SK-N-SH (cell line): ENCODE results near the gene MAD2L2. TPM values are rescaled to one million over a fixed set of nuclear protein-coding genes. Genes with fewer than 3 reads are reported as not detected.

Experiments
- CTCF ChIA-PET: fragments of 300-600, 350-600 bp; formaldehyde crosslinking; extraction: SDS; loops from one replicate; lab custom pipeline; 2021; lab: Yijun Ruan, JAX
- POLR2A ChIA-PET: fragments of 350-600 bp; sonication (Branson Sonifier 250); formaldehyde crosslinking; extraction: SDS; loops from one replicate; lab custom pipeline; 2020; ENCODE audit warnings: antibody characterized with exemption, inconsistent platforms; lab: Yijun Ruan, JAX
- DNase-seq: peaks from one replicate; pipeline ENCODE4 v3.0.0; 2012
- H2AFZ ChIP-seq: fragments of 200-600 bp; sonication (generic); 2 replicates; pipeline ENCODE4 v1.8.1; 2016; ENCODE audit warnings: antibody characterized with exemption, mild to moderate bottlenecking, low read depth
- H3F3A ChIP-seq: fragments of 200-600 bp; sonication (generic); replicated peaks from 2 replicates; pipeline ENCODE3; 2016; ENCODE audit warnings: antibody characterized with exemption, mild to moderate bottlenecking; ENCODE audit not compliant: insufficient read depth
- H3K27ac ChIP-seq, 2 experiments: fragments of 200-500 bp in 1 of 2; fragments of 200-600 bp in 1 of 2; sonication (Bioruptor generic) in 1 of 2; sonication (generic), shearing (Covaris generic) in 1 of 2; 2 replicates each; pipeline versions ENCODE4 v1.5.1 to v1.6.1; 2014 to 2016; ENCODE audit warnings: low read depth in 2 of 2, inconsistent platforms in 1 of 2, low read length in 1 of 2, mild to moderate bottlenecking in 1 of 2, mixed read lengths in 1 of 2
- H3K27me3 ChIP-seq: fragments of 200-600 bp; sonication (generic), shearing (Covaris generic); 2 replicates; pipeline ENCODE4 v1.6.1; 2016; ENCODE audit warnings: mixed run types; ENCODE audit not compliant: insufficient read depth
- H3K36me3 ChIP-seq, 2 experiments: fragments of 200-500 bp in 1 of 2; fragments of 200-600 bp in 1 of 2; sonication (Bioruptor generic) in 1 of 2; sonication (generic) in 1 of 2; replicated peaks in 1 of 2; 2 replicates each; pipeline versions ENCODE3 to v1.5.1; 2014 to 2016; ENCODE audit warnings: low read length in 1 of 2, mild to moderate bottlenecking in 1 of 2; ENCODE audit not compliant: insufficient read depth in 2 of 2, control insufficient read depth in 1 of 2
- H3K4me1 ChIP-seq, 2 experiments: fragments of 200-500 bp in 1 of 2; fragments of 200-600 bp in 1 of 2; sonication (Bioruptor generic) in 1 of 2; sonication (generic), shearing (Covaris generic) in 1 of 2; 2 replicates each; pipeline versions ENCODE4 v1.5.1 to v1.6.1; 2014 to 2016; ENCODE audit warnings: low read depth in 1 of 2, low read length in 1 of 2, mixed run types in 1 of 2; ENCODE audit not compliant: insufficient read depth in 2 of 2, control insufficient read depth in 1 of 2
- H3K4me2 ChIP-seq: fragments of 200-600 bp; sonication (generic), shearing (Covaris generic); 2 replicates; pipeline ENCODE4 v1.6.1; 2017; ENCODE audit warnings: mixed run types
- H3K4me3 ChIP-seq, 2 experiments: fragments of 200-500 bp in 1 of 2; fragments of 200-600 bp in 1 of 2; sonication (Bioruptor generic) in 1 of 2; sonication (generic), shearing (Covaris generic) in 1 of 2; 2 replicates each; pipeline versions ENCODE4 v1.5.1 to v1.8.1; 2014 to 2016; ENCODE audit warnings: low read depth in 2 of 2, inconsistent platforms in 1 of 2, low read length in 1 of 2, mild to moderate bottlenecking in 1 of 2, mixed read lengths in 1 of 2, moderate library complexity in 1 of 2
- H3K79me2 ChIP-seq: fragments of 200-600 bp; sonication (generic); 2 replicates; pipeline ENCODE4 v1.8.1; 2017; ENCODE audit warnings: mild to moderate bottlenecking; ENCODE audit not compliant: insufficient read depth
- H3K9ac ChIP-seq: fragments of 200-600 bp; sonication (generic); 2 replicates; pipeline ENCODE4 v1.6.1; 2017; ENCODE audit warnings: mixed run types
- H3K9me2 ChIP-seq: fragments of 200-600 bp; sonication (generic); 2 replicates; pipeline ENCODE4 v1.6.1; 2017; ENCODE audit warnings: mixed run types
- H3K9me3 ChIP-seq: fragments of 200-600 bp; sonication (generic); 2 replicates; pipeline ENCODE4 v1.6.1; 2017; ENCODE audit warnings: mixed run types, mild to moderate bottlenecking, moderate library complexity
- H4K20me1 ChIP-seq: fragments of 200-600 bp; sonication (generic); 2 replicates; pipeline ENCODE4 v1.6.1; 2017; ENCODE audit warnings: mild to moderate bottlenecking, mixed run types; ENCODE audit not compliant: insufficient read depth
- FOSL2 ChIP-seq: IDR thresholded peaks from 2 replicates; pipeline ENCODE4 v1.4.0; 2012; ENCODE audit warnings: low read depth, mild to moderate bottlenecking, moderate library complexity, borderline replicate concordance
- FOXM1 ChIP-seq: IDR thresholded peaks from 2 replicates; pipeline ENCODE4 v1.4.0; 2012; ENCODE audit warnings: low read depth, mild to moderate bottlenecking
- GATA2 ChIP-seq: sonication (generic); formaldehyde crosslinking; IDR thresholded peaks from 2 replicates; pipeline ENCODE4 v1.5.0; 2020; ENCODE audit warnings: mild to moderate bottlenecking, missing genetic modification reagents
- MEF2A ChIP-seq: IDR thresholded peaks from 2 replicates; pipeline ENCODE4 v1.4.0; 2012; ENCODE audit warnings: low read depth, borderline replicate concordance
- MXI1 ChIP-seq: IDR thresholded peaks from 2 replicates; pipeline ENCODE4 v1.6.1; 2012; ENCODE audit warnings: mild to moderate bottlenecking, low read depth, low read length, improper control_type of control experiment
- NFIC ChIP-seq: IDR thresholded peaks from 2 replicates; pipeline ENCODE4 v1.4.0; 2012; ENCODE audit warnings: borderline replicate concordance
- RAD21 ChIP-seq: IDR thresholded peaks from 2 replicates; pipeline ENCODE4 v1.6.1; 2012; ENCODE audit warnings: mild to moderate bottlenecking, low read length
- RCOR1 ChIP-seq: fragments of 150-350 bp; IDR thresholded peaks from 2 replicates; pipeline ENCODE4 v1.6.1; 2017; ENCODE audit warnings: antibody characterized with exemption, low read length
- SIN3A ChIP-seq: IDR thresholded peaks from 2 replicates; pipeline ENCODE4 v1.6.1; 2012; ENCODE audit warnings: low read depth, mild to moderate bottlenecking, low read length, moderate library complexity, borderline replicate concordance
- TCF12 ChIP-seq: IDR thresholded peaks from 2 replicates; pipeline ENCODE4 v1.4.0; 2012
- TEAD4 ChIP-seq: IDR thresholded peaks from 2 replicates; pipeline ENCODE4 v1.4.0; 2012; ENCODE audit warnings: mild to moderate bottlenecking, borderline replicate concordance; ENCODE audit not compliant: insufficient read depth
- YY1 ChIP-seq: IDR thresholded peaks from 2 replicates; pipeline ENCODE4 v1.4.0; 2012; ENCODE audit warnings: low read depth, mild to moderate bottlenecking
- WGBS: methylation state at CpG from one replicate; pipeline ENCODE4 v1.1.6; 2017; ENCODE audit warnings: low lambda C conversion rate; 5-methylcytosine and 5-hydroxymethylcytosine counted together
- polyA plus RNA-seq, 3 experiments: library from polyadenylated mRNA; depleted of rRNA; stranded (reverse); fragments of >200 nt; gene quantifications; 2 replicates each; pipeline ENCODE4 v1.2.3, GENCODE V29; 2012
- TF ChIP-seq, protein P1 (sequence below): IDR thresholded peaks from 2 replicates; pipeline ENCODE4 v1.4.0; 2012; ENCODE audit warnings: low read depth, borderline replicate concordance
- TF ChIP-seq, protein P2 (sequence below): fragments of 200-600 bp; sonication (generic); IDR thresholded peaks from 2 replicates; pipeline ENCODE4 v1.6.1; 2017; ENCODE audit warnings: antibody characterized with exemption, mild to moderate bottlenecking, moderate library complexity
- TF ChIP-seq, protein P3 (sequence below): fragments of 150-350 bp; IDR thresholded peaks from 2 replicates; pipeline ENCODE4 v1.6.1; 2016; ENCODE audit warnings: mild to moderate bottlenecking, low read depth, low read length
- TF ChIP-seq, protein P4 (sequence below): fragments of 150-350 bp; IDR thresholded peaks from 2 replicates; pipeline ENCODE4 v1.6.1; 2017; ENCODE audit warnings: antibody characterized with exemption, low read length, low read depth, borderline replicate concordance
- TF ChIP-seq, protein P5 (sequence below): IDR thresholded peaks from 2 replicates; pipeline ENCODE4; 2012
- TF ChIP-seq, protein P6 (sequence below): IDR thresholded peaks from 2 replicates; pipeline ENCODE4 v1.4.0; 2012; ENCODE audit warnings: low read depth

Gene MAD2L2
- polyA plus RNA-seq, 1 of the 3 experiments (the other 2 are of a cell fraction): 94.0 TPM

DNA sequence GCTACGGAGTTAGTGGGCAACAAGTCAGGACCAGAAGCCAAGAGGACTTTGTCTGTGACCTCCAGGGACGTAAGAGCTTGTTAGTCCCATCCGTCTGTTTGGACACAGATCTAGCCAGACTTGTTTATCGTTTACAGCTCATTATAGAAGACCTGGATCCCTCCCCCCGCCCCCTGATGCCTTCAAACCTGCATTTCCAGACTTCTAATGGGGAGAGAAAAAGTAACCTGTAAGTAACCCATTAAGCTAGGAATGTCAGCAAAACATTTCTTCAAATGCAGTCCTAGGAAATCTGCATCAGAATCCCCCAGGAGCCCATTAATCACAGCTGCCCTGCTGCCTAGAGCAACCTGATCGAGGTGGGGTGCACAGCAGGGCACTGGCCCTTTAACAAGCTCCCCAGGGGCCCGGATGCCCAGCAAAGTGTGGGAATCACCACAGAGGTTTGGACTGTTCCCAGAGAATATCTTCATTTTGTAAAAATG, 1.4 kb upstream of the MAD2L2 start:
- Histone ChIP-seq H3K79me2 (peaks cover 18% of the 10 kb centered on the region; the same call in 1 of the 2 replicates), H3K4me3 (no peak overlapping the region), H3K9me3 (no peaks in the 10 kb centered on the region), H3F3A (peaks cover 6% of the 10 kb centered on the region), H3K36me3 (peaks cover 0 to 6% of the 10 kb centered on the region in 2 experiments), H4K20me1 (no peaks in the 10 kb centered on the region), H3K27ac (no peak overlapping the region), H3K4me1 (peaks cover 10 to 16% of the 10 kb centered on the region in 2 experiments; a peak in 2 of 4 replicates), H3K9ac (no peak overlapping the region), H2AFZ (peak overlapping the region; percentile 89; the same call in 1 of the 2 replicates), H3K4me2 (no peak overlapping the region), H3K27me3 (no peaks in the 10 kb centered on the region), H3K9me2 (no peaks in the 10 kb centered on the region)
- WGBS: 75% methylated on average over 6 of the region's 7 CpGs
- DNase-seq: no peak
- CTCF ChIA-PET: interaction anchor here (0.8 to 7.5 kb wide), 9 partner anchors 8 to 226 kb away, joined by 3 to 51 read pairs (median 5); partner anchors contain the start of gene FBXO6
- TF ChIP-seq, protein P1, sequence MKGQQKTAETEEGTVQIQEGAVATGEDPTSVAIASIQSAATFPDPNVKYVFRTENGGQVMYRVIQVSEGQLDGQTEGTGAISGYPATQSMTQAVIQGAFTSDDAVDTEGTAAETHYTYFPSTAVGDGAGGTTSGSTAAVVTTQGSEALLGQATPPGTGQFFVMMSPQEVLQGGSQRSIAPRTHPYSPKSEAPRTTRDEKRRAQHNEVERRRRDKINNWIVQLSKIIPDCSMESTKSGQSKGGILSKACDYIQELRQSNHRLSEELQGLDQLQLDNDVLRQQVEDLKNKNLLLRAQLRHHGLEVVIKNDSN: no peak
- TF ChIP-seq MEF2A: no peak
- no peak for TF ChIP-seq YY1
- TF ChIP-seq, protein P2, sequence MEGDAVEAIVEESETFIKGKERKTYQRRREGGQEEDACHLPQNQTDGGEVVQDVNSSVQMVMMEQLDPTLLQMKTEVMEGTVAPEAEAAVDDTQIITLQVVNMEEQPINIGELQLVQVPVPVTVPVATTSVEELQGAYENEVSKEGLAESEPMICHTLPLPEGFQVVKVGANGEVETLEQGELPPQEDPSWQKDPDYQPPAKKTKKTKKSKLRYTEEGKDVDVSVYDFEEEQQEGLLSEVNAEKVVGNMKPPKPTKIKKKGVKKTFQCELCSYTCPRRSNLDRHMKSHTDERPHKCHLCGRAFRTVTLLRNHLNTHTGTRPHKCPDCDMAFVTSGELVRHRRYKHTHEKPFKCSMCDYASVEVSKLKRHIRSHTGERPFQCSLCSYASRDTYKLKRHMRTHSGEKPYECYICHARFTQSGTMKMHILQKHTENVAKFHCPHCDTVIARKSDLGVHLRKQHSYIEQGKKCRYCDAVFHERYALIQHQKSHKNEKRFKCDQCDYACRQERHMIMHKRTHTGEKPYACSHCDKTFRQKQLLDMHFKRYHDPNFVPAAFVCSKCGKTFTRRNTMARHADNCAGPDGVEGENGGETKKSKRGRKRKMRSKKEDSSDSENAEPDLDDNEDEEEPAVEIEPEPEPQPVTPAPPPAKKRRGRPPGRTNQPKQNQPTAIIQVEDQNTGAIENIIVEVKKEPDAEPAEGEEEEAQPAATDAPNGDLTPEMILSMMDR: no peak
- TF ChIP-seq TCF12: no peak
- no peak for TF ChIP-seq RCOR1
- no peak for TF ChIP-seq FOXM1
- TF ChIP-seq, protein P3, sequence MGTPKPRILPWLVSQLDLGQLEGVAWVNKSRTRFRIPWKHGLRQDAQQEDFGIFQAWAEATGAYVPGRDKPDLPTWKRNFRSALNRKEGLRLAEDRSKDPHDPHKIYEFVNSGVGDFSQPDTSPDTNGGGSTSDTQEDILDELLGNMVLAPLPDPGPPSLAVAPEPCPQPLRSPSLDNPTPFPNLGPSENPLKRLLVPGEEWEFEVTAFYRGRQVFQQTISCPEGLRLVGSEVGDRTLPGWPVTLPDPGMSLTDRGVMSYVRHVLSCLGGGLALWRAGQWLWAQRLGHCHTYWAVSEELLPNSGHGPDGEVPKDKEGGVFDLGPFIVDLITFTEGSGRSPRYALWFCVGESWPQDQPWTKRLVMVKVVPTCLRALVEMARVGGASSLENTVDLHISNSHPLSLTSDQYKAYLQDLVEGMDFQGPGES: no peak
- no peak for TF ChIP-seq FOSL2
- TF ChIP-seq SIN3A: no peak
- no peak for TF ChIP-seq MXI1
- TF ChIP-seq, protein P4, sequence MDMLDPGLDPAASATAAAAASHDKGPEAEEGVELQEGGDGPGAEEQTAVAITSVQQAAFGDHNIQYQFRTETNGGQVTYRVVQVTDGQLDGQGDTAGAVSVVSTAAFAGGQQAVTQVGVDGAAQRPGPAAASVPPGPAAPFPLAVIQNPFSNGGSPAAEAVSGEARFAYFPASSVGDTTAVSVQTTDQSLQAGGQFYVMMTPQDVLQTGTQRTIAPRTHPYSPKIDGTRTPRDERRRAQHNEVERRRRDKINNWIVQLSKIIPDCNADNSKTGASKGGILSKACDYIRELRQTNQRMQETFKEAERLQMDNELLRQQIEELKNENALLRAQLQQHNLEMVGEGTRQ: no peak
- TF ChIP-seq TEAD4: no peak
- TF ChIP-seq, protein P5, sequence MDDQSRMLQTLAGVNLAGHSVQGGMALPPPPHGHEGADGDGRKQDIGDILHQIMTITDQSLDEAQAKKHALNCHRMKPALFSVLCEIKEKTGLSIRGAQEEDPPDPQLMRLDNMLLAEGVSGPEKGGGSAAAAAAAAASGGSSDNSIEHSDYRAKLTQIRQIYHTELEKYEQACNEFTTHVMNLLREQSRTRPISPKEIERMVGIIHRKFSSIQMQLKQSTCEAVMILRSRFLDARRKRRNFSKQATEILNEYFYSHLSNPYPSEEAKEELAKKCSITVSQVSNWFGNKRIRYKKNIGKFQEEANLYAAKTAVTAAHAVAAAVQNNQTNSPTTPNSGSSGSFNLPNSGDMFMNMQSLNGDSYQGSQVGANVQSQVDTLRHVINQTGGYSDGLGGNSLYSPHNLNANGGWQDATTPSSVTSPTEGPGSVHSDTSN: no peak
- no peak for TF ChIP-seq NFIC
- TF ChIP-seq, protein P6, sequence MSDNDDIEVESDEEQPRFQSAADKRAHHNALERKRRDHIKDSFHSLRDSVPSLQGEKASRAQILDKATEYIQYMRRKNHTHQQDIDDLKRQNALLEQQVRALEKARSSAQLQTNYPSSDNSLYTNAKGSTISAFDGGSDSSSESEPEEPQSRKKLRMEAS: no peak
- no peak for TF ChIP-seq RAD21
- TF ChIP-seq GATA2 (CRISPR knock-in tag): no peak
- POLR2A ChIA-PET: interaction anchor here (0.6 to 0.8 kb wide), 3 partner anchors 29 to 299 kb away, joined by 3 to 5 read pairs (median 4); no protein-coding TSS in a partner anchor
